Mononuclear cell (primary cell): ENCODE results near the gene LRFN4. TPM values are rescaled to one million over a fixed set of nuclear protein-coding genes. Genes with fewer than 3 reads are reported as not detected.
"Not testable (repeated sequence)": the region's sequence is repeated elsewhere in the genome, so short reads cannot be mapped to it uniquely, and the experiment has no call there.

ENCODE experiments used
- H3K27me3 ChIP-seq: 2 replicates; pipeline ENCODE4 v1.6.0; 2011; ENCODE audit warnings: low read length, control low read depth; ENCODE audit not compliant: insufficient read depth
- H3K4me1 ChIP-seq: 2 replicates; pipeline ENCODE4 v1.5.1; 2011; ENCODE audit warnings: mild to moderate bottlenecking, low read length, control low read depth; ENCODE audit not compliant: insufficient read depth
- H3K4me3 ChIP-seq: 2 replicates; pipeline ENCODE4 v1.5.1; 2011; ENCODE audit warnings: mild to moderate bottlenecking, low read length, moderate library complexity
- H3K9me3 ChIP-seq: 2 replicates; pipeline ENCODE4 v1.5.1; 2011; ENCODE audit warnings: low read depth, mild to moderate bottlenecking, control low read depth, low read length
- total RNA-seq: library from RNA; depleted of rRNA; stranded (reverse); fragments of >200 nt; gene quantifications from one replicate; pipeline ENCODE4 v1.2.3, GENCODE V29; 2012

Gene LRFN4
- 2.1 TPM for total RNA-seq

GRCh38 chr11:66856496-66857233 is at the start of gene LRFN4:
Gene LRFN4 (plus strand): TSS chr11:66857064. CDS start chr11:66857745, 681 bp downstream.
- peaks cover 10% of the 10 kb centered on the region for H3K4me1 ChIP-seq
- H3K4me3 ChIP-seq: peak within 1 kb of the TSS; percentile 52
- H3K27me3 ChIP-seq: no peaks in the 10 kb centered on the region
- H3K9me3 ChIP-seq: no peaks in the 10 kb centered on the region

GRCh38 chr11:66809592-66809991 is 47.3 kb upstream of the LRFN4 start:
- Histone ChIP-seq H3K4me1 (no peaks in the 10 kb centered on the region), H3K4me3 (no peak overlapping the region)

DNA sequence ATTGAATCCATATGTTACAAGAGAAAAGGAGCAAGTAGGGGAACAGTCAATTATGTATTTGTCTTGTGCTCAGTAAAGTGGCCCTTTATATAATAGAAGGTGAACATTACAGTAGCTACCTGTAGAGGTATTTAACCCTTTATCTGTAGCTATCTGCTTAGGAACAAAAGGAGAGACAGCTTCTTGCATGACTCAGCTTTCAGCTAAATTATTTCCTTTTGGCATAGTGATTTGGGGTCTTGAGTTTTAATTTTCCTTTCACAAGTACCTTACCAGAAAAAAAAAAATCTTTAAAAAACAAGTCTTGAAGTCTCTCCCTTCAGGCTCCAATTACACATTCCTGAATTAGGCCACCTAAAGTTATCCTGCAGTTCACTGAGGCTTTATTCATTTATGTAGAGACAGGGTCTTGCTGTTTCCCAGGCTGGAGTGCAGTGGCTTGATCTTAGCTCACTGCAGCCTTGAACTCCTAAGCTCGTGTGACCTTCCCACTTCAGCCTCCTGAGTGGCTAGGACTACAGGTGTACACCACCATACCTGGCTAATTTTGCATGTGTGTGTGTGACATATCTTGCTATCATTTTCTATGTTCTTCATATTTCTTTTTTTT is 46.2 kb upstream of the LRFN4 start:
- Histone ChIP-seq H3K4me3 (no peak overlapping the region), H3K9me3 (no peaks in the 10 kb centered on the region), H3K4me1 (no peaks in the 10 kb centered on the region), H3K27me3 (no peaks in the 10 kb centered on the region)

More at GRCh38 chr11:66809592-66809991, 47.3 kb upstream of the LRFN4 start:
- H3K27me3 ChIP-seq: no peaks in the 10 kb centered on the region
- H3K9me3 ChIP-seq: no peaks in the 10 kb centered on the region

- Histone ChIP-seq H3K27me3 (no peaks in the 10 kb centered on the region), H3K4me3 (no peak overlapping the region), H3K4me1 (no peaks in the 10 kb centered on the region), H3K9me3 (no peaks in the 10 kb centered on the region)
Observed at GRCh38 chr11:66814678-66815077, 42.2 kb upstream of the LRFN4 start.

DNA sequence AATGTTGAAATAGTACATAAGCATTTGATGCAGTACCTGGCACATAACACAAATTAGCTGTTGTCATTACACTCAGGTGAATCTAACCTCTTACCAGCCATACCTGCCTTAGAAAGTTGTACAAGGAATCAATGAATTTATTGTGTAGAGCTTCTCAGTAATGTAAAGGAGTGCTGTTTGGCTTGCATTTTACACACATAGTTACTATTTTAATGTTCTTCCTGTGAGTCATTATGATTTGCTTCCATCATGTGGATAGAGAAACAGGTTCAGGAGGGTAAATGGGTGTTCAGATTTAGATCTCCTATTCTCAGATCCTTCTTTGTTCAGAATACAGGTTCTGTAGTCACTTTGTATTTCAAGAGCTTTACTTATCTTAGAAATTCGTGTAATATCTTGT is 41.2 kb upstream of the LRFN4 start:
- H3K4me3 ChIP-seq: no peak overlapping the region
- no peaks in the 10 kb centered on the region for H3K9me3 ChIP-seq
- H3K27me3 ChIP-seq: no peaks in the 10 kb centered on the region
- H3K4me1 ChIP-seq: no peaks in the 10 kb centered on the region

GRCh38 chr11:66818231-66818955 is 38.5 kb upstream of the LRFN4 start:
- H3K9me3 ChIP-seq: no peaks in the 10 kb centered on the region
- H3K27me3 ChIP-seq: no peaks in the 10 kb centered on the region
- H3K4me3 ChIP-seq: no peak overlapping the region
- no peaks in the 10 kb centered on the region for H3K4me1 ChIP-seq

GRCh38 chr11:66820381-66820780 is 36.5 kb upstream of the LRFN4 start:
- Histone ChIP-seq H3K9me3 (no peaks in the 10 kb centered on the region), H3K4me1 (no peaks in the 10 kb centered on the region), H3K4me3 (no peak overlapping the region), H3K27me3 (no peaks in the 10 kb centered on the region)

DNA sequence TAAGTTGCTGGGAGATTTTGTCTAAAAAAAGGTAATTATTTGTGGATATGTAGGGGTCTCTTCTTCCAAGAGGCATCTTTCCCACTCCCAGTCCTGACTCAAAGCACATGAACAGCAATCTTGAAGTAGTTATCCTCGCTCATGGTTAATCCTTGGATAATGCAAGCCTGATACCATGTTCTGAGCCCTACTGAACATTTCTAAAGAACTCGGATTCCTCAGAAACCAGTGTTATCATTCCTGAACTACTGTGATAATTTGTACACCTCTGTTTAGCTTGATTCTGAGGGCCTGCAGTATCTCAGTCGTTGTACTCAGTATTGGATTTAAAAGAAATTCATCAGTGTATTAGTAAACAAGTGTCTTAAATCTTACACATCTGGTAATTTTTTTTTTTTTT is 36.0 kb upstream of the LRFN4 start:
- no peaks in the 10 kb centered on the region for H3K4me1 ChIP-seq
- no peak overlapping the region for H3K4me3 ChIP-seq
- no peaks in the 10 kb centered on the region for H3K9me3 ChIP-seq
- H3K27me3 ChIP-seq: no peaks in the 10 kb centered on the region

GRCh38 chr11:66823700-66824099 is 33.2 kb upstream of the LRFN4 start:
- Histone ChIP-seq H3K4me3 (no peak overlapping the region), H3K27me3 (no peaks in the 10 kb centered on the region), H3K9me3 (no peaks in the 10 kb centered on the region), H3K4me1 (no peaks in the 10 kb centered on the region)

DNA sequence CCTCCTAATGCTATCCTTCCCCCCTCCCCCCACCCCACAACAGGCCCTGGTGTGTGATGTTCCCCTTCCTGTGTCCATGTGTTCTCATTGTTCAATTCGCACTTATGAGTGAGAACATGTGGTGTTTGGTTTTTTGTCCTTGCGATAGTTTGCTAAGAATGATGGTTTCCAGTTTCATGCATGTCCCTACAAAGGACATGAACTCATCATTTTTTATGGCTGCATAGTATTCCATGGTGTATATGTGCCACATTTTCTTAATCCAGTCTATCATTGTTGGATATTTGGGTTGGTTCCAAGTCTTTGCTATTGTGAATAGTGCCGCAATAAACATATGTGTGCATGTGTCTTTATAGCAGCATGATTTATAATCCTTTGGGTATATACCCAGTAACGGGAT is 32.3 kb upstream of the LRFN4 start:
- not testable (repeated sequence) for H3K4me3 ChIP-seq, H3K4me1 ChIP-seq, H3K27me3 ChIP-seq, H3K9me3 ChIP-seq

DNA sequence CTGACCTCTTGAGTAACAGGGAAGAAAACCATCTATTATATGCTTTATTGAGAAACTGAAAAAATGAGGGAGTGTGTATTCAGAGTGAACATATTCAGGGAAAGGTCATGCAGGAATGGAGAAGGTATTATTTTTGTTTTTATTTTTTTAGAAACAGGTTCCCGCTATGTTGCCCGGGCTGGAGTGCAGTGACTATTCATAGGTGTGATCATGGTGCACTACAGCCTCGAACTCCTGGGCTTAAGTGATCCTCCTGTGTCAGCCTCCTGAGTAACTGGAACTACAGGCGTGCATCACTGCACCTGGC is 22.4 kb upstream of the LRFN4 start:
- H3K4me3 ChIP-seq: no peak overlapping the region
- H3K27me3 ChIP-seq: no peaks in the 10 kb centered on the region
- no peaks in the 10 kb centered on the region for H3K9me3 ChIP-seq
- no peaks in the 10 kb centered on the region for H3K4me1 ChIP-seq

- Histone ChIP-seq H3K4me1 (peaks cover 3% of the 10 kb centered on the region), H3K4me3 (no peak overlapping the region), H3K27me3 (no peaks in the 10 kb centered on the region), H3K9me3 (no peaks in the 10 kb centered on the region)
Observed at GRCh38 chr11:66834943-66835342, 21.9 kb upstream of the LRFN4 start.

DNA sequence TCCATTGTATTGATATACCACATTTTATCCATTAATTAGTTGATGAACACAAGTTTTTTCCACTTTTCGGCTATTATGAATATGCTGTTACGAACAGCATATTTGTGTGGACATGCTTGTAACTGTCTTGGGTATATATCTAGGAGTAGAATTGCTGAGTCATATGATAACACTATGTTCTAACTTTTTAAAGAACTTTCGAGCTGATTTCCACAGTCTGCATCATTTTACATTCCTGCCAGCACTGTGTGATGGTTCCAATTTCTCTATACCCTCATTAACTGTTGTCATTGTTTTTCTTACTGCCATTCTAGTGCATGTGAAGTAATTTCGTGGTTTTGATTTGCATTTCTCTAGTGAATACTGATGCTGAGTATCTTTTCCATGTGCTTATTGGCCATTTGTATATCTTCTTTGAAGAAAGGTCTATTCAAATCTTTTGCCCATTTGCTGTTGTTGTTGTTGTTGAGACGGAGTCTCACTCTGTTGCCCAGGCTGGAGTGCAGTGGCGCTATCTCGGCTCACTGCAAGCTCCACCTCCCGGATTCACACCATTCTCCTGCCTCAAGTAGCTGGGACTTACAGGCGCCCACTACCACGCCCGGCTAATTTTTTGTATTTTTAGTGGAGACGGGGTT is 21.0 kb upstream of the LRFN4 start:
- Histone ChIP-seq H3K9me3 (no peaks in the 10 kb centered on the region), H3K4me3 (no peak overlapping the region), H3K27me3 (no peaks in the 10 kb centered on the region), H3K4me1 (peaks cover 13% of the 10 kb centered on the region)

DNA sequence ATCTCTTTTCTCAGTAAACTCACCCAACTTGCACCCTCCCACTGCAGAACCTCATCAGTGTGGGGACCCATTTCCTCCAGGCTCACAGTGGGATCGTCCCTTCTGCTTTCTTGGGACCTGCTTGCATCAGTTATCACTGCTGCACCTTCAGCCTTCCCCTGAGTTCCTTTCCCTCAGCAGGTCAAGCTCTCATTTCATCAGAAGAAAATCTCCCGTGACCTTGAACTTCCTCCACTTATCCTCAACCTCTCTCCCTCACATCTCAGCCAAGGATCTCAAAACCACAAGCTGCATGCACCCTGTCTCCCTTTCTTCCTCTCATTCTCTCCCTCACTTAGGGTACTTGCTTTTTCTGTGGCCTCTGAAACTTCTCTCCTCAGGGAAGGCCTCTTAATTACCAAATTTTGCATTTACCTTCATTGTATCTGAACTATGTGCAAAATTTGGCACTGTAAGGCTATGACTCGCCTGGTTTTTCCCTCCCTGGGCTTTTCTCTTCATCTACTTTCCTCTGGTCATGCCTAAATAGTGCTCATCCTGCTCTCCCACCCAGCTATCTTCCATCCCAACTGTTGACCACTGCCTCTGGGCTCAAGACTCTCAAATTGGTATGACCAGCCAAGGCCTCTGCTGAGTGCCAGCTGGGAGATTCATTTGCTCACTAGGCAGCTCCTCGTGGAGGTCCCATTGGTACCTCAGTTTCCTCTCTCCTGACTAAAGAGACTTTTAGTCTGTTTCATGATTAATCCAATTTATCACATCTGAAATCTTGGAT is 16.4 kb upstream of the LRFN4 start:
- Histone ChIP-seq H3K9me3 (no peaks in the 10 kb centered on the region), H3K4me1 (peaks cover 44% of the 10 kb centered on the region), H3K27me3 (no peaks in the 10 kb centered on the region), H3K4me3 (no peak overlapping the region)

DNA sequence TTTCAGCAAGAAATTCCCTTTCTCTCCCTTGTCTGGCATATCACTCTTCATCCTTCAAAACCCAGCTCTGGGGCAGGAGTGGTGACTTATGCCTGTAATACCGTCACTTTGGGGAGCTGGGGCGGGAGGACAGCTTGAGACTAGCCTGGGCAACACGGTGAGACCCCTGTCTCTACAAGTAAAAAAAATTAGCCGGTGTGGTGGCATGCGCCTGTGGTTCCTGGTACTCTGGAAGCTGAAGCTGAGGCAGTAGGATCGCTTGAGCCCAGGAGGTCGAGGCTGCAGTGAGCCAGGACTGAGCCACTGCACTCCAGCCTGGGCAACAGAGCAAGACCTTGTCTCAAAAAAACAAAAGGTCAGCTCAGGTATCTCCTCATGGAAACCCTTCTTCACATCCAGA is 15.0 kb upstream of the LRFN4 start:
- Histone ChIP-seq H3K4me3 (peak overlapping the region; percentile 88), H3K27me3 (no peaks in the 10 kb centered on the region), H3K9me3 (no peaks in the 10 kb centered on the region), H3K4me1 (peaks cover 44% of the 10 kb centered on the region)
